Activated gamma-delta T cell (primary cell): ENCODE data around the gene ATP1A1.

Experiments
- DNase-seq: peaks from one replicate; lab custom pipeline; 2025; lab: John Stamatoyannopoulos, UW

The ATP1A1 gene

GRCh38 chr1:116391185-116391584, 18.1 kb downstream of the ATP1A1 start:
- DNase-seq, result no peak

GRCh38 chr1:116392717-116393404, 19.8 kb downstream of the ATP1A1 start:
- DNase-seq, result no peak

- DNase-seq, result no peak
These were observed 20.7 kb downstream of the ATP1A1 start for GRCh38 chr1:116393792-116394191.

DNA sequence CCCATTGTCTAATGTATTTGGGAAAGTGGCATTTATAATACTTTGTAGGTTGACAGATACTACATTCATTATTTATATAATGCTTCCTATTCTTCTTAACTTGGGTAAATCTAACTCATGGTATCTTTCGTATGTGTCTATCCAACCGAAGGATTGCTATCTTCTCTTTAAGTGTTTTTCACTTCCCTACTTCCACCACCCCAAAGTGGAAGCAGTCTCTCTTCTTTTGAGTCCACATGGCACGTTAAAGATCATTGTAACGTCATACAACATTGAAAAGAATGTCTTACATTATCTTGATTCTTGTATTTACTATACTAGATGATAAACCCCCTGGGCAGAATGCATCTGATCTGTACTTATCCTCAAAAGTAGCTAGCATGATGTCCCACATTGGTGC, 21.2 kb downstream of the ATP1A1 start:
- no peak for DNase-seq

DNA sequence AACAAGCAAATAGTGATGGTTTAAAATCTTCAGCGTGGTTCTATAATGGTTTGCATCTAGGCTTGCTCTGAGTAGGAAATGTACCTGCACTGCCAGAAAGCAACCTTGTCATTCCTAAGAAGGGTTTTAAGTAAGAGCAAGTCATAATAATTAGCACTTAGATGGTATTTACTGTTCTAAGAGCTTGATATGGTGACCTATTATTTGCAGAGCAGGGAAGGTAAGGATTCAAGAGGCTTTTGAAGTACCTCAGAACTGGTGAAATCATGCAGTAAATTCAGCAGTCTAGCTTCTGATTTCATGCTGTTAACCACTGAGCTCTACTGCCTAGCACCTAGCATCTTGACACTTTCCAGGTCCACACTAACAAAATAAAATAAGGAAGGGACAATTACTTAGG, 23.7 kb downstream of the ATP1A1 start:
- no peak for DNase-seq

DNA sequence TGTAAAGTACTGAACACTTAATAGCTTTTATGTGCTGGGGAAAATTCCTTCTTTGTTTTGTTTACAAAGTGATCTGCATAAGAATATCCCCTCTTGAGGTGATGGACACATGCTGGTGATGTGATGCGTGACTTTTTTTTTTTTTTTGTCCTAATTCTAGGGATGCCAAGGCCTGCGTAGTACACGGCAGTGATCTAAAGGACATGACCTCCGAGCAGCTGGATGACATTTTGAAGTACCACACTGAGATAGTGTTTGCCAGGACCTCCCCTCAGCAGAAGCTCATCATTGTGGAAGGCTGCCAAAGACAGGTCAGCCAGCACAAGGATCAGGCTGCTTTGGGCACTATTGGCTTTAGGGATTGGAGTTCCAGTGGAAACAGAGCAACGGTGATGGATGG, 24.7 kb downstream of the ATP1A1 start:
- no peak for DNase-seq

GRCh38 chr1:116400780-116401179, 27.7 kb downstream of the ATP1A1 start:
- DNase-seq, result no peak

- no peak for DNase-seq
These were observed 28.7 kb downstream of the ATP1A1 start for GRCh38 chr1:116401646-116402176.

DNA sequence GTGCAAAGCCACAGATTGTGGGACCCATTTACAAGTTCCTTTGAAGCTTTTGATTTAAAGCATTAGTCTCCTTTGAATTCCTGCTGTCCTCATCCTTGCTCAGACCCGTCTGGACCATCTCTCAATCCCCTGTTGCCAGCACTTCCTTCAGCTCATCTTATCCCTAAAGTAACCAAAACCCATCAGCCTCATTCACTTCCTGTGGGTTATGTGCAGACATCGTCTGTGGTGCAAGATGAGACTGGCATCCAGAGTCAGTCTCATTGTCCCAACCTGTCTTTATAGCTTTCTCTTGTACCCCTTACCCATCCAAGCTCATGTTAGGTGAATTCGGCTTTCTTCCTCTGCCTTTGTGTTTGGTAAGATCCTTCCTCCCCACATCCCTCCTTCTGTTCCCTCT, 29.3 kb downstream of the ATP1A1 start:
- DNase-seq, result no peak

- DNase-seq, result no peak
These were observed 30.6 kb downstream of the ATP1A1 start for GRCh38 chr1:116403496-116404136.

GRCh38 chr1:116404699-116405098, 31.7 kb downstream of the ATP1A1 start:
- no peak for DNase-seq

DNA sequence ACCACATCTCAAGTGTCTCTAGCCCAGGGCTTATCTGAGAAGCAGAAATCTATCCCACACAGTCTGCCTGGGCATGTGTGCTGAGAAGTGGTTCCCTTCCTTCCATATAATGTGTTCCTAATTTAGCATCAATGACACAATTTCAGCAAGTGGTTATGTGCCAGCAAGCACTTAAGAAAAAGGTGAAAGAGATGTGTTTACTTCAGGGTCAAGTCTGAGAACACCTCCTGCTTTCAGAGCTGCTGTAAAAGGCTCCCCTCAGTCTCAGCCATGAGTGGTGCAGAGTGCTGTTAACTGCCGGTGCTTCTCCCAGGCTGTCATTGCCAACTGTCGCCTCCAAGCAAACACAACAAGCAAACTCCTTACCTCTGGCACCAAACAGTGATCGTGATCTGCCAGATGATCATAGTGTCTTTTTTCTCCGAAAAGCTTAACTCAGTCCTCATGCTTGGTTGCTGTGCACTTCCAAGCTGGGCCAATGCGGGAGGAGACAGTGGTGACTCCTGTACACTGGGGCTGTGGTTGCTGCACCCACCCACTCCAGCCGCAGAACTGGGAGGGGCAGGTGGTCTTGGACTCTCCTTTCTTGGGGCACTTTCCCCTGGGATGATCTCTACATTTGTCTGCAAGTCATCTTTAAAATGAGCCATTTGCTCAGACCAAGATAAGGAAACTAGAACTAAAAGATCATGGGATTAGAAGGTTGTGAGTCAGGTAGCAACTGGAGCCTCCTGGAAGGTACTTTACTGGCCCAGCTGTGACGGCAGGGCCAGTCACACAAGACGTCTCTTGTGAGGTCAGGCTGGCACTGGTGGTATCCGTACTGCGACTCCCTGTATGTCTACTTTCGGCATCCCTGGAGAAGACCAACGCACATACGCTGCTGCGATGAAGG, 32.4 kb downstream of the ATP1A1 start:
- no peak for DNase-seq

- no peak for DNase-seq
These were observed 34.0 kb downstream of the ATP1A1 start for GRCh38 chr1:116407033-116407432.

GRCh38 chr1:116408193-116408592, 35.1 kb downstream of the ATP1A1 start:
- no peak for DNase-seq

- no peak for DNase-seq
These were observed 36.0 kb downstream of the ATP1A1 start for GRCh38 chr1:116408803-116409720.

GRCh38 chr1:116409751-116410191, 36.7 kb downstream of the ATP1A1 start:
- no peak for DNase-seq

- no peak for DNase-seq
These were observed 38.9 kb downstream of the ATP1A1 start for GRCh38 chr1:116411784-116412479.

DNA sequence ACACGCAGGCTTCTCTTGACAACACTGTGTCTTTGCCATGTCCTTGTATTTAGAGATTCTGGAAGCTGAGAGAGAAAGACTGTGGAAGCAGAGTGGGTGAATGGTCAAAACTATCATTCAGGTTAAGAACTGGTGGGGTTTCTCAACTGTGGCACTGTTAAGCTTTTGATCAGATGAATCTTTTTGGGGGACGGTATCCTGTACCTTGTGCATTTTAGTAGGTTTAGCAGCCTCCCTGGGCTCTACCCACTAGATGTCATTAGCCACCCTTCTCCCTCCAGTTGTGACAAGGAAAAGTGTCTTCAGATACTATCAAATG, 39.4 kb downstream of the ATP1A1 start:
- no peak for DNase-seq

DNA sequence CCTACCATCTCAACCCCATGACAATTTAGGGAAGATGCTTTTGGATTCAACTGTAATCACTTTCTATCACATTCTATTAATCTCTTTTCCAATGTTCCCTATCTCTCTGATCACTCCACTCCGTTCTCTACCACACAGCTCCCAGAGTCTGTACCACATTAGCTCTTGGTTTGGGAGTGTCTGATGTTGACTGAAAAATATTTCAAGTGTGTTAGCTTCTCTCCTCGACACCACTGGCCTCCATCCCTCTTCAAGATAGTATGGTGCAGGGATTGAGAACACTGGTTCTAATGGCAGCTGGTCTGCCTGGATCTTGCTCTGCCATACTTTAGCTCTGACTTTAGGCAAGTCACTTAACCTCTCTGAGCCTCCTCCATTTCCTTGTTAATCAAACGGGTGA, 39.9 kb downstream of the ATP1A1 start:
- no peak for DNase-seq

- DNase-seq, result no peak
These were observed 40.4 kb downstream of the ATP1A1 start for GRCh38 chr1:116413414-116413813.

DNA sequence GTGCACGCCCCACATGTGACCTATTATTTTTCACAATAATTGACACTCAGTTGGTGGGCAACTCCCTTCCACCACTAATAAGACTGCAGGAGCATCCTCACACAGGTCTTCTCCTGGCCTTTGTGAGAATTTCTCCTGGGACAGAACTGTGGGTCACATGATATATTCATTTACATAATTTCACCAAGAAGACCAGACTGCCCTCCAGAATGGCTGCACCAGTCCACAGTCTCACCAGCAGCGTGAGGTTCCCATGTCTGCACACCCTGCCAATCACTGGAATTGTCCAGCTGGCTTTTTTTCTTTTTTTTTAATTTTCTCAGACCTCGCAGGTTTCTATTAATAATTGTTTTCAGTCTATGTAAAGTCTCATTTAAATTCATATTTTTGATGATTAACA, 41.3 kb downstream of the ATP1A1 start:
- no peak for DNase-seq
